ENCODE results near the gene B4GALT5.

DNA sequence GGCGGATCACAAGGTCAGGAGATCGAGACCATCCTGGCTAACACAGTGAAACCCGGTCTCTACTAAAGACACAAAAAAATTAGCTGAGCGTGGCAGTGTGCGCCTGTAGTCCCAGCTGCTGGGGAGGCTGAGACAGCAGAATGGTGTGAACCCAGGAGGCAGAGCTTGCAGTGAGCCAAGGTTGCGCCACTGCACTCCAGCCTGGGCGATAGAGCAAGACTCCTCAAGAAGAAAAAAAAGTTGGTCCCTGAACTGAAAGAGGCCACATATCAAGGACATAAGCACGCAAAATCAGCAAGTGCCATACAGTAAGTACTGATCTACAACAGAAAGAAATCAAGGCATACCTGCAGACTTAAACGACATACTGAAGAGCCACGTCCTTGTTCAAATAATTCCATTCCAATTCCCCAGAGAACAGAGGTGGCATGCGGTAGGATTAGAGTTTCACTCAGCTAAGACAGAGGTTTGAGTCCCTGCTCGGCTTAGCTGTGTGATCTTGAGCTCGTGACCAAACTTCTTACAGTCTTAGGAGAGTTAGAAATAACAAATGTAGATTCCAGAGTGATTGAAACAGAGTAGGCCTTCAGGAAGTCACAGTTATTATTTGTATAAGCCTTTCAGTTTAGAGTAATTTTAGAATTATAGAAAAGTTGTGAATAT, 29.2 kb downstream of the B4GALT5 start:
- TF ChIP-seq, protein P1, sequence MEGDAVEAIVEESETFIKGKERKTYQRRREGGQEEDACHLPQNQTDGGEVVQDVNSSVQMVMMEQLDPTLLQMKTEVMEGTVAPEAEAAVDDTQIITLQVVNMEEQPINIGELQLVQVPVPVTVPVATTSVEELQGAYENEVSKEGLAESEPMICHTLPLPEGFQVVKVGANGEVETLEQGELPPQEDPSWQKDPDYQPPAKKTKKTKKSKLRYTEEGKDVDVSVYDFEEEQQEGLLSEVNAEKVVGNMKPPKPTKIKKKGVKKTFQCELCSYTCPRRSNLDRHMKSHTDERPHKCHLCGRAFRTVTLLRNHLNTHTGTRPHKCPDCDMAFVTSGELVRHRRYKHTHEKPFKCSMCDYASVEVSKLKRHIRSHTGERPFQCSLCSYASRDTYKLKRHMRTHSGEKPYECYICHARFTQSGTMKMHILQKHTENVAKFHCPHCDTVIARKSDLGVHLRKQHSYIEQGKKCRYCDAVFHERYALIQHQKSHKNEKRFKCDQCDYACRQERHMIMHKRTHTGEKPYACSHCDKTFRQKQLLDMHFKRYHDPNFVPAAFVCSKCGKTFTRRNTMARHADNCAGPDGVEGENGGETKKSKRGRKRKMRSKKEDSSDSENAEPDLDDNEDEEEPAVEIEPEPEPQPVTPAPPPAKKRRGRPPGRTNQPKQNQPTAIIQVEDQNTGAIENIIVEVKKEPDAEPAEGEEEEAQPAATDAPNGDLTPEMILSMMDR (IDR thresholded peaks at IDR 0.05), result no peak
- TF ChIP-seq POLR2AphosphoS5 (IDR thresholded peaks at IDR 0.05) (no peak), EP300 (IDR thresholded peaks at IDR 0.05) (no peak)
